ENCODE results near the gene AEBP1. TPM values are rescaled to one million over a fixed set of nuclear protein-coding genes. Genes with fewer than 3 reads are reported as not detected.
A peak's percentile ranks its signal among the peaks of the same experiment; 100 is the strongest.

The AEBP1 gene
- polyA plus RNA-seq, 12 donors: 57.6 to 145 (median 93.5) TPM; not detected in 1

DNA sequence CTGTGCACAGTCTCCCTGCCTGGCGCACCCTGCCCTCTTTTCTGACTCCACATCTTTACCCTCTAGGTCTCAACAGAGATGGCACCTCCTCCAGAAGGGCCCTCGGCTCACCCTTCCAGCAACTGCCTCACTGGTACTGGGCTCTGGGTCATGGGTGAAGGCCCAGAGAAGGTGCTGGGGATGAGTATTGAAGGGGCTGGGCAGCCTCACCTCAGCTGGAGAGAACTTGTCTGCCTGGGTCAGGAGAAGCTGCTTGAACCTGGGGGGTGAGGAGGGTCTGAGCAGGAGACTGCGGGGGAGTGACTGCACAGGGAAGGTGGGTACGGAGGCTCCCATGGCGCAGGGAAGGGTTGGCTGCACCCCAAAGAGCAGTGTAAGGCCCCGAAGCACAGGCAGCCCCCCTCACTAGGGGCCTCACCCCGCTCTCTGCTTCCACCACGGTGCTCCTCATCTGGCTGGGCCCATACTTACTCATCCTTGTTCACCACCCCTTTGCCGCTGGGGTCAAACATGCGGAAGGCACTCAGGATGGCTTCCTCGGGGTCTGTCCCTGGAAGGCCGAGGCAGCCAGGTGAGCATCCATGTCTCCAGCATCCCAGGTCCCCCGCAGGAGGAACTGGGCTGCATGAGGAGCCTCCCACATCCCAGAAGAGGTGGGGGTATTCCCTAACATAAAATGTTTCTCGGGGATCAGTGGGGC is 35.3 kb downstream of the AEBP1 start:
- DNase-seq: no peak

DNA sequence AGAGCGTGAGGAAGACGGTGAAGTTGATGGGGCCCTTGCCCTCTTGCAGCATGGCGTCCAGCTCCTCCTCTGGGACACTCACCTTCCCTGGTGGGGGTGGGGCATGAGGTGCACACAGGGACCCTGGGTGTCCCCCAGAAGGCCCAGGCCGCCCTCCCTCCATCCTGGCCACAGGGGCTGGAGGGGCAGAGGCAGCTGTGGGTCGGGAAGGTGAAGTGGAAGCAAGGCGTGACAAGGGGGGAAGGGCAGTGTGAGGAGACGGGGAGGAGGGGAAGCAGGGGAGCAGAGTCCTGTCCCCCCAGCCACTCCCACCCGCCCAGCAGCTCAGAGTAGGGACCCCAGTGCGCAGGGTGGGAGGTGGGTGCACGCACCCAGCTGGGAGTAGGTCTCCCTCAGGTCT is 36.2 kb downstream of the AEBP1 start:
- DNase-seq: no peak

DNA sequence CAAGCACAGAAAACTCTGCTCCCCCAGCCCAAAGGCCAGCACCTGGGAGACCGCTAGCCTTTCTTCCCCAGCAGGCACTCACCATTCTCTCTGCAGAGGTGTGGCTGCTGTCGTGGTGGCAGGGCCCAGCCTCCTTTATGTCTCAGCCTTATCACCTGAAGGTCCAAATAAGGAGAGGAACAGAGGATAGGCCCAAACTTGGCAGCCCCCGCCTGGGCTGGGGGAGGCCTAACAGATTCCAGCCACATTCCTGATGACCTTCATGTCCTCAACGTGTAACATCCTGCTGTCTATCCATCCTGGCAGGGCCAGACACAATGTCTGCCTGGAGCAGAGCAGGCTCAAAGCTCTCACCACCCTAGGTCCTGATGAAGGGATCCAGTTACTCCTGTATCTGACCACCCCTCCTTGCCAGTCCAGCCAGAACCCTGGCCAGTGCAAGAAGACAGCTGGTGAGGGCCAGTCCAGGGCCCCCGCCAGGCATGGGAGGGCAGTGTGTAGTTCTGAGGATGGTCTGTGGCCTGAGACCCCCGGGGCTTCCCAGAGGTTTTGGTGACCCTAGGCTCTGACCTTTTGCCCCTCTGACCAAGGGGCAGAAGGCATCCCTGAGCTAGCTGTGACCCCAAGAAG is 37.2 kb downstream of the AEBP1 start, which contains the start of gene MYL7:
Gene MYL7, minus strand, starts transcription at position 112 of the 630 bp plus-strand sequence. Its CDS starts 27 bp downstream, at position 85.
- DNase-seq: no peak

DNA sequence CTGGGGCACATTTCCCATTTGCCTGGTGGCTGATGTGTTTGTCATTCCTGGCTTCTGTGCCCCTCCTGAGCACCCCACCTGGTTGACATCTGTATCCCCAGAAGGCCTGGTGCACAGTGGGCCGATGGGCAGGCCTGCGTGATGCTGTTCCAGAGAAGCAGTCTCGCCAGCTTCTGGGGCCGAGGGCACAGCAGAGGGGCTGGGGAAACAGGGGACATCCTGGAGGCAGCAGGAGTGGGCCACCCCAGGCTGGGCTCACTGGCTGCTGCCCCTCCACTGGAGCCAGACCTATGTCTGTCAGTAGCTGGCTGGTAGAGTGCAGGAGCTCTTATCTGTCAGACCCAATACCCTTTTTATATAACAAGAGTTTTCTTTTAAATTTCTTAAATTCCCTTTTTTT is 37.9 kb downstream of the AEBP1 start:
- DNase-seq: no peak

DNA sequence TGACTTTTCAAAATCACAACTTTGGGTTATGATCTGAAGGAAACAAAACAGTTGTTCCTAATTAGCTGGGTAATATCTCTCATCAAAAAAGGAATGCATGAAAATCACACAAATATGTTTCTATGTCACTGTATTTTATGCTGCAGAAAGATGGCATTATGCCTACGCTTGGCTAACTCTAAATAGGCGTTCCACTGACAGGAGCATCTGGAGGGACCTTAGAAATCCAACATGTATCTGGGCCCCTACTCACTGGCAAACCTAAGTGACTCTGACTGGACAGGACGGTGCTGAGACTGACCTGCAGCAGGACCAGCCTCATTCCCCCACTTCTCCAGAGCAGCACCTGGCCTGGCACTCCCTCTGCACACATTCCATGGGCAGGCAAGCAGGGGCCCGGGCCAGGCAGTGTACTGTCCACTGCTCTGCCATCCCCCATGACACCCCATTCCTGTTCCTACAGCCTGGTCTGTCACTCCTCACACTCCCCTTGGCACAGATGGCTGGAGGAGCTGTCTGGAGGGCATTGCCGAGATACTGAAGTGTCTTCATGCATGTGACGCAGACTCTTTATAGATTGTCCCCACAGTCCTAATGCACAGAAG is 39.6 kb downstream of the AEBP1 start:
- no peak for DNase-seq

DNA sequence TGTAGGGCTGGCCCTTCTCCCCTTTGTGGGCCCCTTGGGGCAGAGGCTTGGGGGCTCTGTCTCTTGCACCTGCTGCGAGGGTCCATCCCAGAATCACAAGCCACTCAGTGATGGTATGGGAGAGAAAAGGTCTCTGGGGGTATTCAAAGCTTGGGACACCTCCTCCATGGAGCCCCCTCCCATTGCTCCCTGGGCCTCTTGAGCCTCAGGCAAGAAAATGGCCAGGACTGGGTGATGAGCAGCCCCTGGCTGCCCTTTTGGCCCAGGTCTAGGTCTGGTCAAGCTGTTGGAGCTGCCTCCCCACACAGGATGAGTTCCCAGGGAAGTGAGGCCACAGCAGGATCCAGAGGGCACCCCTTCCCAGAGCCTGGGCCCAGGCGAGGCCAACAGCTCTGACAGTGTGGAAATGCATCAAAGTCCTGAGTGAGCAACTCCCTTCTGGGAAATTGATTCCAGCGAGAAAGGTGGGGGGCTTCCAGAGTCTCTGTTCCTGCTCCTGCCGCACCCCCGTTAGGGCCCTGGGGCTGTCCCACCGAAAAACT is 40.4 kb downstream of the AEBP1 start:
- DNase-seq: no peak

DNA sequence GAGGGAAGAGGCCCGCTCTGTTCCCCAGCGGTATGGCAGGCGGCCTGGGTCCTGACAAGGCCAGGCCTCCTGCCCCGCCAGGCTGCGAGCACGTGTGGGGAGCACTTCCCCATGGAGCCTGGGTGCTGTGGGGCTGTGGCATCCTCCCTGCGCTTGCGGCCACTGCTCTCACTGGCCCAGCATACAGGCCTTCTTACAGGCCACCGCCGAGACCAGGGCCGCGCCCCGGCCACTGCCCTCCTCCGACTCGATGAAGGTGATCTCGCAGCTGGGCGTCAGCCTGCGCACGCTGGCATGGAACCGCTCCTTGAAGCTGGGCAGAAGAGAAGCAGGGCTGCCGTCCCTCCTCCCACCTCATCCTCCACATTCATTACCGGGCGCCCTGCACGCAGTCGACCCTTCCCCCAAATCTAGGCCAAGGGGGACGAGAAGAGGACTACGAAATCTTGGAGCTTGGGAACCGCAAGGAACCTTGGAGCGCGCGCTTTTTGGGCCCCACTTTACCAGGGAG is 40.9 kb downstream of the AEBP1 start:
- no peak for DNase-seq

DNA sequence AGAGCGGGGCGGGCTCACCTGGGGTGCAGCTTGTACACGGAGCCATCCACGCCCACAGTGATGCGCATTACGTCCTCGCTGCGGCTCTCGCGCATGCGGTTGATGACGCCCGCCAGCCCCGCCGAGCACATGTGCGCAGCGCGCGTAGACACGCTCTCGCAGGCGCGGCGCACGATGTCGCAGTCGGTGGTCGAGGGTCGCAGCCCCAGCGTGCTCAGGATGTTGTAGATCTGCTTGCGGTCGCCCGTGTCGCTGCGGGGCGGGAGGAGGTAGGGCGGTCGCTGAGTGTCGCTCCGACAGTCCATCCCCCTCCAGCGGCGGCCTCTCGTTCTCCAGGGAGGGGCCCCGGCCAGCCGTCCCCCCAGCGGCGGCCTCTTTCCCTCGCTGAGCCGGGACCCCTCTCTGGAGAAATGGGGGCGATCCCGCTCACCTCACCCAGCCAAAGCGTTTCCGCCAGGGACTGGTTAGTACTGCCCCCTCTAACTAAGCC is 41.4 kb downstream of the AEBP1 start:
- DNase-seq: no peak

DNA sequence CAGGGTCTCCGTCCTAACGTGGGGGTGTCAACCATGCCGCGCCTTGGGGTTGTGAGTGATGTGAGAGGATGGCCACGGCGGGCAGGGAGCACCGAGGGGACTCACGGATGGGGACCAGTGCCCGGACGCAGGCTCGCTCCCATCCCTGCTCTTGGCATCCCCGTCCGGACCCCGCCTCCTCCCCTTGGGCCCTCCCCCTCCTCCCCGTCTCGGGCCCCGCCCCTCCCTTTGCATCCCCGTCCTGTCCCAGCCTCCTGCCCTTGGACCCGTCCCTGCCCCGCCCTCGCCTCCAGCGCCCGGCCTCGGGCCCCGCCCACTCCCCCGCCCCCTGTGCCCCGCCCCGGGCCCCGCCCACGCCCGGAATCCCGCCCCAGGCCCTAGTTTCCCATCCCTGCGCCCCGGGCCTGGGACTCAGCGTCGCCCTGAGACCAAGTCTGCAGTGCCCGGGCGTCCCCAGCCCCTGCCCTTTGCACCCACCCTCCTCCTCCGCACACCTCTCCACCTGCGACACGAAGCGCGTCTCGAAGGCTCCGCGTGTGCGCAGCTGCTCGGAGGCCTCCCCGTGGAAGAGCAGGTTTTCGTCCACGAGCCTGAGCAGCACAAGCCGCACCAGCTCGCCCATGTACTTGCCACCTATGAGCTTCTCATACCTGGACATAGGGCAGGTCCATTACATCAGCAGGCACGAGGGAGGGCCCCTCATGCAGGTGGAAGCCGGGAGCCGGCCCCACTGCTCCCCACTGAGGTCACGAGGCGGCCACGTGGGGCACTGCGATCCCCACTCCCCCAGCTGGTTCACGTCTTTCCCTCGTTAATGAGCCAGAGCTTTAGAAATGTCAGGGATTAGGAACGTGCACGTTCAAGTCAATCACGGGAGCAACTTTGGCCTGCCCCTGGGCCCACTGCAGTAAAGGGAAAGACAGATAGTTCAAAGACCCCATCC is 42.1 kb downstream of the AEBP1 start:
- DNase-seq: peak; percentile 57

DNA sequence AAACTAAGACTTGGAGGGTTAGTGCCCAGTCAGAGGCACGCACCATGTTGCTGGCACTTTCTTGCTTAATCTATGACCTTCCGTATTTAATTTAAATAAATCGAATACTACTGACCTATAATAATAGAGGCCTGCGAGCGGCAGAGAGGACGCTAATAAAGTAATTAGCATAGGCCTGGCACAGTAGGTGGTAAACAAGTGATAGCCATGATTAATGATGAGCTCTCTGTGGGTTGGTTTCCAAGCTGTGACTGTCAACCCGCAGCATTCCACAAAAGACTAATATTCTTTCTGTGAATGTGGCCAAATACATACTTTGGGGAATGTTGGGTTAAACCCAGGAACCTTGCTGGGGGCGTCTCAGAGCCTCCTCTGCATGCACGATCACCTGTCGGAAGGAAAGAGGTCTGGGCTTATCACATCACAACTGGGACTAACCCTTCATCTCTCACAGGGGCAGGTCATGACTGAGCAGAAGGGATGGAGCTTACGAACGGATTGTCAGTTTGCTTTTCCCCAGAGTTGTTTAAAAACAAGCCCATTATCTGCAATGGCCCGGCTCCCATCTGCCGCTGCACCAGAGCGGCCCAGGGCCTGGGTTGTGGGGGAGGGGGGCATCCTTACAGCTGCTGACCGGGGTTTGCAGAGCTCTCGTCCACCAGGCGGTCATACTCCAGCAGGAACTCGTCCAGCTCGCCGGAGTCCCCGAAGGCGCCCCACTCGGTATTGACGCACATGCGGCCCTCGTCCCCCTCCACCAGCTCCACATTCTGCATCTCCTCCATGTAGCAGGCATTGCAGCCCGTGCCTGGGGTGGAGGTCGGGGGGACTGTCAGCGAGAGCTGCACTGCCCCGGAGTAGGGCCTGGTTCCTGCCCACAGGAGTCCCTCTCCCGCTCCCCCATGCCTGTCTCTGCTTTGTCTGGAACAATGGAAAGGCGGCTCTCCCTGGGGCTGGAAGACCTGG is 43.2 kb downstream of the AEBP1 start:
- DNase-seq: peak; percentile 53

DNA sequence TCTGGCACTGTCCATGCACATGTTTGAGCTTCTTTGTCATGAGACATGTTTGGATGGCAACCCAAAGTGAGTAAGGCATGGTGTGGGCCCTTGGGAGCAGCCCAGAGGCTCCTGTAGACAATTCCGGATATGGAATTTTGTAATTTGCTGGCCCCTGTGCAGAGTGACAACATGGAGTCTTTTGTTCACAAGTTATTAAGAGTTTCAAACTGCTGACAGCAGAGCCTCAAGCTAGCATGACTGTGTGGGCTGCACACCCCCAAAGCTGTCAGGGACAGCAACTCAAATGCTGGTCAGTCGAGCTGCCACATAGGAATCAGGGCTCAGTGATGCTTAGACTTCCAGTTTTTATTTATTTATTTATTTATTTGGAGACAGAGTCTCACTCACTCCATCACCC is 44.0 kb downstream of the AEBP1 start:
- DNase-seq: no peak

DNA sequence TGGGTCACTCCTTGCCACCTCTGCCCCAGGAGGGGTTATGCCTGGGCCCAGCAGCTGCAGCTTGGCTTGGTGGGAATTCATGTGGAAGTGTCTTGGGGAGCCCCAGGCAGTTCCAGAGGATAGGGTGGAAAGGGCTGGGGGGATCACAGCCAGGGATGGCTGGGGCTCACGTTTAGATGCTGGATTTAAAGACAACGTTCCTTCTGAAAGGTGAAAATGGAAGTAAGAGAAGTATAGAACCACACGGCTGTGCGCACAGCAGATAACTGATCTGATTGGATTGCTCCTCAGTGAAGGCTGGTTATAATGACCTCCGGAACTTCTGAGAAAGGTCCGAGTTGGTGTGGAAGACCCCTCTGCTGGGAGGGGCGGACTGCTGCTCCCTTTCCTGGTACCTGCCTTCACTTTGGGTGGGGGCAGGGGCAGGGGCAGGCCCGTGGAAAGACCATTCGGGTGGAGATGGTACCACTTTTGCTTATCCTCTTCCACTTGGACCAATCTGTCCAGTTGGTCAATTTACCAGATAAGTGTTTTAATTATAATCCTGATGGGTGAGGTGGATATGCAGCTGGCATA is 44.9 kb downstream of the AEBP1 start:
- DNase-seq: no peak

DNA sequence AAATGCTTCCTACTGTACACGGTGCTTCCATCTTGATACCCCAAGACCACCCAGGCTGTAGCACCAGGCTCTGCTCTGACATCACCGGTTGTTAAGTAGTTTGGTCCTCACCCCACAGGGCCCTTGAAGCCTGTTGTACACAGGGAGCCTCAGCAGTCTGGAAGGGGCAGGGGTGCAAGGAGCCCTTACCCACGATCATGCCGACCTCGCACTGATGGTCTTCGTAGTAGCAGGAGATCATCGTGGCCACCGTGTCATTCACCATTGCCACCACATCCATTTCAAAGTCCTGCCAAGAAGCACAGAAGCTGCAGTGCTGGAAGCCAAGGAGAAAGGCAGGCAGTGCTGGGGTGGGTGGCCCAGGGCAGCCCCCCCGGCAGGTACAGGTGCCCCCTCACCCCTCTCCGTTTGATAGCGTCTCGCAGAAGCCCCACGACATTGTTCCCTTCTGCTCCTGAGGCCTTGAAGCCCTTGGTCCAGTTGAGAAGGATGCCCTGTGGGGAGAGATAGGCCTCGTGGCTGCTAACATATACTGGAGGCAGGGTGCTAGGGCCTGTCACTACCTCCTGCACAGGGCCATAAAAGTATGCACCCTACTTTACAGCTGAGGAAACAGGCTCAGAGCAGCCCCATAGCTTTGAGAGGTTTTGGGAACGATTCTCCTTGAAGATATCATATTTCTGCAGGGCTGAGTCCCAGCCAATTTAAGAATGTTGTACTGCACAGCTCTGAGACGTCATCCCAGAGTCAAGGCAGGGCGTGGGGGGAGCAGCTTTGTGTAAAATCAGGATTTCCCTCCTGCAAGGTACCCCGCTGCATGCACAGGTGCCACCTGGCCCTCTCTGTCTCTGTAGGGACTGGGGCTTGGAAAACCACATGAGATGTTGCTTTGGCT is 45.7 kb downstream of the AEBP1 start:
- peak; percentile 61 for DNase-seq

DNA sequence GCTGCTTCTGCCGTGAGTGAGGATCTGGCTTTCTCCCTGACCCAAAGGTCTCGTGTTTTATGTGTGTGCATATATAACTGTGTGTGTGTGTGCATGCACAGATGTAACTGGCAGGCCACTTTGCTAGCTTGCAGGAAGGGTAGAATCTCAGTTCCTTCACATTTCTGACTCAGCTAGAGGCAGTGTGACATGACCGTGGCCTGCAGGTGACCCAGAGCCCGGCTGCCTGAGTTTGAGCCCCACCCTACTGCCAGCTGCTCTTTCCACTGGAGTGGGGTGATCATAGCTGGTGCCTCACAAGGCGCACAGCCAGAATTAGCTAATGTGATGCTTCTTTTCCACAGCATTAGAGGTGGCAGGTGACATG is 46.3 kb downstream of the AEBP1 start:
- DNase-seq: peak; percentile 28

DNA sequence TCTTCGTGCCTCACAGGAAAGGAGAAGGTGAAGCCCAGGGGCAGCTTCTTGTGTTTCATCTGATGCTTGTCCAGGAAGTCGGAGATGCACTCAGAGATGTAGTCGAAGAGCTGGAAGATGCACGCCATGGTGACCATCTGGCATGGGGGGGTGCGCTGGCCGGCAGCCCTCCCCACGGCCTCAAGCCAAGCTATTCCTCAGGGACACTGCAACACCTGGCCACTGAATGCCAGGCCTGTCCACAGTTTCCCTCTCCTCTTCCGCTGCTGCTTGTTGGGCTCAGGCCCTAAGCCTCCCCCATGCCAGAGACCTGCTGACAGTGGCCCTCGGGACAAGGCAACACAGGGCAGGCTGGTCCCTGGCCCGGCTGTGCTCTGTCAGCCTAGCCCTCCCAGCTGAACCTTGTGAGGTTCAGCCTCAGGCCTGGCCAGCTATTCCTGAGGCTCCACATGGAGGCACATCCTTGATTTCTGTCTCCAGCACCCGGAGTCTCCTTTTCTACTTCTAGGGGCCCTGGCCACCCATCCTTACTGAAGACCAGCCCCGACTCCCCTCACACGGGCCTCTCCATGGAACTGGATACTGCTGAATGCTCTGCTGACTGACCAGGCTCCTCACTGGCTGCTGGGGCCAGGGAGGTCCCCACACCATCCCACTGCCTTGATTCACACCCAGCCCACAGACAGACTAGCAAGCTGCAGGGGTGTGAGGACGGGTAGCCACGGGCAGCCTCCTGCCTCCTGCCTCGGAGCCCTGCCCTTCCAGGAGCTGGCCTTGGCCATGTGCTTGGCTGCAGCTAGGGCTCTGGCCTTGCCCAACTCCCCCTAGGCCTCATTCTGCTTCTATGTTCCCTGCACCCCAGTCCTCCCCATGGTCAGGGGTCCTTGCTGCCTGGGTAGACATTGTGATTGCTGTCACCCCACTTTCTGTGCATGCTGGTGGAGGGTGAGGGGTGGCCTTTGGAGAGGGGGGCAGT is 47.1 kb downstream of the AEBP1 start:
- DNase-seq: no peak

DNA sequence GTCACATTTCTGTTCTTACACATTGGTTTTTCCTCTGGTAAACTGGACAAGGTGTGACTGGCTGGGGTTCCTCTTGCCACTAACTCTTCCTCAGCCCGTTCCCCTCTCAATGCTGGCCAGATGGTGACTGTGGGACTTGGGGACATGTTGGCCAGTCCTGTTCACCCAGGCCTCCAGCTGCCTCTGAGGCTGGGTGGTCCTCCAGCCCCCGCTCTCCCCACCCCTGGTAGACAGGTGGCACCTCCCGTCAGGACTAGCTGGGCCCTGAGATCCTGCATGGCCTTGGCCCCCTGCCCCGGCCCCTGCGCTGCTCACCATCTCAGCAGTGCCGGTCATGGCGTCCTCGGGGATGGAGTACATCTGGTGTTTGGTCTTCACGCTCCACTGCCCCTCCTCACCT is 47.8 kb downstream of the AEBP1 start:
- DNase-seq: no peak

Data from muscle of arm (tissue), 12 donors.